ENCODE data around the gene SLC39A11. TPM values are rescaled to one million over a fixed set of nuclear protein-coding genes. Genes with fewer than 3 reads are reported as not detected.

Gene SLC39A11
- total RNA-seq, 2 experiments from 2014 or later = 25.6 to 51.5 TPM

- no peak overlapping the region for H3K4me3 ChIP-seq (ENCODE audit: low read depth, low read length, poor library complexity, severe bottlenecking)
- H2AFZ ChIP-seq (ENCODE audit: low read length) = no peak overlapping the region
- H3K27ac ChIP-seq (ENCODE audit: low read depth, low read length, poor library complexity, severe bottlenecking) = no peak overlapping the region
- no peaks in the 10 kb centered on the region for H4K20me1 ChIP-seq (ENCODE audit: insufficient read depth, low read length)
- H3K9me2 ChIP-seq (ENCODE audit: insufficient read depth, low read length) = no peaks in the 10 kb centered on the region
- H3K9me3 ChIP-seq (ENCODE audit: low read length) = peaks cover 17% of the 10 kb centered on the region
- H3K79me2 ChIP-seq (ENCODE audit: insufficient read depth, low read depth, low read length) = no peaks in the 10 kb centered on the region
- no peak for TF ChIP-seq CTCF (conservative IDR thresholded peaks at IDR 0.05; ENCODE audit: low read length)
- no peak for TF ChIP-seq EZH2phosphoT487 (IDR thresholded peaks at IDR 0.05; ENCODE audit: borderline replicate concordance, low read depth, low read length)
- no peak for DNase-seq (ENCODE audit: low spot score)
- BruUV-seq (replicated peaks) = no TSS peak
- H3K36me3 ChIP-seq (ENCODE audit: insufficient read depth, low read length) = no peaks in the 10 kb centered on the region; the same call in 1 of the 2 replicates
- ChIA-PET POLR2A (interaction anchor here (0.6 kb wide), 1 partner anchor 202 kb away, joined by 3 read pairs; no protein-coding TSS in a partner anchor), CTCF (ENCODE audit: unreplicated experiment) (no interaction called here)
- no peak overlapping the region for H3K4me2 ChIP-seq (ENCODE audit: low read length)
- intact Hi-C loops (cut with micrococcal nuclease; ENCODE audit: unreplicated experiment) = no loop called here
- no peaks in the 10 kb centered on the region for H3K4me1 ChIP-seq (ENCODE audit: insufficient read depth, low read length, poor library complexity, severe bottlenecking)
Observed at GRCh38 chr17:72875361-72875760, 217.1 kb downstream of the SLC39A11 start.

- CTCF ChIA-PET (ENCODE audit: unreplicated experiment) = no interaction called here
- Histone ChIP-seq H3K4me3 (ENCODE audit: low read depth, low read length, poor library complexity, severe bottlenecking) (no peak overlapping the region), H2AFZ (ENCODE audit: low read length) (no peak overlapping the region), H3K27ac (ENCODE audit: low read depth, low read length, poor library complexity, severe bottlenecking) (no peak overlapping the region), H3K36me3 (ENCODE audit: insufficient read depth, low read length) (no peaks in the 10 kb centered on the region; the same call in 1 of the 2 replicates), H3K4me2 (ENCODE audit: low read length) (no peak overlapping the region), H3K9me2 (ENCODE audit: insufficient read depth, low read length) (no peaks in the 10 kb centered on the region), H3K4me1 (ENCODE audit: insufficient read depth, low read length, poor library complexity, severe bottlenecking) (no peaks in the 10 kb centered on the region), H4K20me1 (ENCODE audit: insufficient read depth, low read length) (no peaks in the 10 kb centered on the region), H3K79me2 (ENCODE audit: insufficient read depth, low read depth, low read length) (no peaks in the 10 kb centered on the region), H3K9me3 (ENCODE audit: low read length) (peaks cover 11% of the 10 kb centered on the region)
- no TSS peak for BruUV-seq (replicated peaks)
- no peak for DNase-seq (ENCODE audit: low spot score)
- TF ChIP-seq CTCF (conservative IDR thresholded peaks at IDR 0.05; ENCODE audit: low read length) (no peak), EZH2phosphoT487 (IDR thresholded peaks at IDR 0.05; ENCODE audit: borderline replicate concordance, low read depth, low read length) (no peak)
- POLR2A ChIA-PET = interaction anchor here (0.6 to 0.9 kb wide), 2 partner anchors 28 to 1861 kb away, joined by 3 to 4 read pairs; no protein-coding TSS in a partner anchor
- intact Hi-C loops (cut with micrococcal nuclease; ENCODE audit: unreplicated experiment) = no loop called here
Observed at GRCh38 chr17:72872396-72872795, 220.1 kb downstream of the SLC39A11 start.

GRCh38 chr17:72870367-72870985 is 222.0 kb downstream of the SLC39A11 start:
- Histone ChIP-seq H3K36me3 (ENCODE audit: insufficient read depth, low read length) (no peaks in the 10 kb centered on the region), H3K9me3 (ENCODE audit: low read length) (no peaks in the 10 kb centered on the region), H3K4me3 (ENCODE audit: low read depth, low read length, poor library complexity, severe bottlenecking) (no peak overlapping the region), H3K4me1 (ENCODE audit: insufficient read depth, low read length, poor library complexity, severe bottlenecking) (no peaks in the 10 kb centered on the region), H3K4me2 (ENCODE audit: low read length) (no peak overlapping the region), H3K27ac (ENCODE audit: low read depth, low read length, poor library complexity, severe bottlenecking) (no peak overlapping the region), H3K79me2 (ENCODE audit: insufficient read depth, low read depth, low read length) (no peaks in the 10 kb centered on the region), H2AFZ (ENCODE audit: low read length) (no peak overlapping the region), H4K20me1 (ENCODE audit: insufficient read depth, low read length) (no peaks in the 10 kb centered on the region), H3K9me2 (ENCODE audit: insufficient read depth, low read length) (no peaks in the 10 kb centered on the region)
- intact Hi-C loops (cut with micrococcal nuclease; ENCODE audit: unreplicated experiment) = no loop called here
- BruUV-seq (replicated peaks) = no TSS peak
- TF ChIP-seq EZH2phosphoT487 (IDR thresholded peaks at IDR 0.05; ENCODE audit: borderline replicate concordance, low read depth, low read length) (no peak), CTCF (conservative IDR thresholded peaks at IDR 0.05; ENCODE audit: low read length) (no peak)
- ChIA-PET CTCF (ENCODE audit: unreplicated experiment) (no interaction called here), POLR2A (interaction anchor here (0.7 kb wide), 2 partner anchors 18 to 456 kb away, joined by 3 read pairs; no protein-coding TSS in a partner anchor)
- DNase-seq (ENCODE audit: low spot score) = no peak

Data from OCI-LY7 (cell line).